Measurements from ENCODE around the gene MALT1. TPM values are rescaled to one million over a fixed set of nuclear protein-coding genes. Genes with fewer than 3 reads are reported as not detected.
"Not testable (repeated sequence)": the region's sequence is repeated elsewhere in the genome, so short reads cannot be mapped to it uniquely, and the experiment has no call there.

MALT1 gene
- total and polyA plus RNA-seq, 2 experiments from 2014 or later = 14.9 to 35.9 TPM

- H3K9me3 ChIP-seq (ENCODE audit: low read depth) = no peaks in the 10 kb centered on the region
- H3K4me3 ChIP-seq = no peak overlapping the region
- no peak for DNase-seq (ENCODE audit: low spot score)
- peaks cover 15% of the 10 kb centered on the region for H3K4me1 ChIP-seq (ENCODE audit: insufficient read depth)
- H3K4me2 ChIP-seq = no peak overlapping the region
- H4K20me1 ChIP-seq (ENCODE audit: insufficient read depth, poor library complexity, severe bottlenecking) = no peaks in the 10 kb centered on the region
- no peak for TF ChIP-seq CTCF (IDR thresholded peaks at IDR 0.05; ENCODE audit: poor library complexity)
- no peak for TF ChIP-seq EZH2 (IDR thresholded peaks at IDR 0.05; ENCODE audit: borderline replicate concordance)
- TF ChIP-seq EZH2phosphoT487 (IDR thresholded peaks at IDR 0.05; ENCODE audit: low read depth, severe bottlenecking, unreplicated experiment) = no peak
- H3K9me2 ChIP-seq (replicated peaks; ENCODE audit: insufficient read depth) = no peaks in the 10 kb centered on the region
- H3K27ac ChIP-seq = no peak overlapping the region
- WGBS (ENCODE audit: low lambda C conversion rate, missing lambda C conversion rate) = 67% methylated on average over 7 of the region's 7 CpGs
- H3K27me3 ChIP-seq = no peaks in the 10 kb centered on the region
- no peaks in the 10 kb centered on the region for H3K36me3 ChIP-seq (replicated peaks; ENCODE audit: insufficient read depth, low read depth)
- H2AFZ ChIP-seq = no peak overlapping the region
- H3K79me2 ChIP-seq = no peaks in the 10 kb centered on the region
Observed at GRCh38 chr18:58640891-58641610, 30.2 kb upstream of the MALT1 start.

- H3K4me2 ChIP-seq; H3K36me3 ChIP-seq (replicated peaks; ENCODE audit: insufficient read depth, low read depth); H3K9me3 ChIP-seq (ENCODE audit: low read depth); H4K20me1 ChIP-seq (ENCODE audit: insufficient read depth, poor library complexity, severe bottlenecking); H3K27me3 ChIP-seq; H3K79me2 ChIP-seq; DNase-seq (ENCODE audit: low spot score); H3K9me2 ChIP-seq (replicated peaks; ENCODE audit: insufficient read depth); H3K4me3 ChIP-seq; H3K27ac ChIP-seq; H2AFZ ChIP-seq: not testable (repeated sequence)
- H3K4me1 ChIP-seq (ENCODE audit: insufficient read depth) = peaks cover 15% of the 10 kb centered on the region
- 95% methylated on average over 6 of the region's 6 CpGs for WGBS (ENCODE audit: low lambda C conversion rate, missing lambda C conversion rate)
Observed at GRCh38 chr18:58643557-58643956, 27.7 kb upstream of the MALT1 start.

GRCh38 chr18:58645398-58645797, 25.9 kb upstream of the MALT1 start:
- H3K79me2 ChIP-seq = no peaks in the 10 kb centered on the region
- H3K27me3 ChIP-seq = no peaks in the 10 kb centered on the region
- H3K4me1 ChIP-seq (ENCODE audit: insufficient read depth) = peaks cover 11% of the 10 kb centered on the region
- H2AFZ ChIP-seq = no peak overlapping the region
- no peaks in the 10 kb centered on the region for H4K20me1 ChIP-seq (ENCODE audit: insufficient read depth, poor library complexity, severe bottlenecking)
- DNase-seq (ENCODE audit: low spot score) = no peak
- H3K4me3 ChIP-seq = no peak overlapping the region
- no peak overlapping the region for H3K27ac ChIP-seq
- TF ChIP-seq EZH2 (IDR thresholded peaks at IDR 0.05; ENCODE audit: borderline replicate concordance) (no peak), CTCF (IDR thresholded peaks at IDR 0.05; ENCODE audit: poor library complexity) (no peak), EZH2phosphoT487 (IDR thresholded peaks at IDR 0.05; ENCODE audit: low read depth, severe bottlenecking, unreplicated experiment) (no peak)
- H3K36me3 ChIP-seq (replicated peaks; ENCODE audit: insufficient read depth, low read depth) = no peaks in the 10 kb centered on the region
- H3K9me3 ChIP-seq (ENCODE audit: low read depth) = no peaks in the 10 kb centered on the region
- no peak overlapping the region for H3K4me2 ChIP-seq
- WGBS (ENCODE audit: low lambda C conversion rate, missing lambda C conversion rate) = 81% methylated on average over 5 of the region's 5 CpGs
- H3K9me2 ChIP-seq (replicated peaks; ENCODE audit: insufficient read depth) = no peaks in the 10 kb centered on the region

- Histone ChIP-seq H3K4me3 (no peak overlapping the region), H3K9me3 (ENCODE audit: low read depth) (no peaks in the 10 kb centered on the region), H3K27ac (no peak overlapping the region), H3K4me1 (ENCODE audit: insufficient read depth) (peaks cover 1% of the 10 kb centered on the region), H3K4me2 (no peak overlapping the region), H3K9me2 (replicated peaks; ENCODE audit: insufficient read depth) (no peaks in the 10 kb centered on the region), H3K79me2 (no peaks in the 10 kb centered on the region), H2AFZ (no peak overlapping the region), H4K20me1 (ENCODE audit: insufficient read depth, poor library complexity, severe bottlenecking) (no peaks in the 10 kb centered on the region), H3K27me3 (no peaks in the 10 kb centered on the region), H3K36me3 (replicated peaks; ENCODE audit: insufficient read depth, low read depth) (no peaks in the 10 kb centered on the region)
- WGBS (ENCODE audit: low lambda C conversion rate, missing lambda C conversion rate) = 84% methylated on average over 3 of the region's 4 CpGs
- TF ChIP-seq CTCF (IDR thresholded peaks at IDR 0.05; ENCODE audit: poor library complexity) (no peak), EZH2phosphoT487 (IDR thresholded peaks at IDR 0.05; ENCODE audit: low read depth, severe bottlenecking, unreplicated experiment) (no peak), EZH2 (IDR thresholded peaks at IDR 0.05; ENCODE audit: borderline replicate concordance) (no peak)
- DNase-seq (ENCODE audit: low spot score) = no peak
Observed at GRCh38 chr18:58646334-58646862, 24.9 kb upstream of the MALT1 start.

Measured in hepatocyte (in vitro differentiated cells).